ENCODE data around the gene LINGO3.

The LINGO3 gene

DNA sequence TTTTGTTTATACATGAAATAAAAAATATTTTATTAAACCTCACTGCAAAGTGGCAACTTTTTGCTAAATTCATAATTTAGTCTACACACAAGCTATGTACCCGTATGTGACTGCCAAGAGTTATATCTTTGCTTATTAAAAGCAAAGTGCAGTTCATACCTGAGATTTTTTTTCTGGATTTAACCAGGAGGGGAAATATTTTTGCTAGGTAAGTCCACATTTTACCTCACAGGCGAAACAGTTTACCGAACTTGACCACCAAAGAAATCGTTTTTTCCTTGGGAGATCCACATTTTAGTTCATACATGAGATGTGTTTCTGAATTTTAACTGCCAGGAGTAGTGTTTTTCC, 39.5 kb downstream of the LINGO3 start:
- TF ChIP-seq, protein P1, sequence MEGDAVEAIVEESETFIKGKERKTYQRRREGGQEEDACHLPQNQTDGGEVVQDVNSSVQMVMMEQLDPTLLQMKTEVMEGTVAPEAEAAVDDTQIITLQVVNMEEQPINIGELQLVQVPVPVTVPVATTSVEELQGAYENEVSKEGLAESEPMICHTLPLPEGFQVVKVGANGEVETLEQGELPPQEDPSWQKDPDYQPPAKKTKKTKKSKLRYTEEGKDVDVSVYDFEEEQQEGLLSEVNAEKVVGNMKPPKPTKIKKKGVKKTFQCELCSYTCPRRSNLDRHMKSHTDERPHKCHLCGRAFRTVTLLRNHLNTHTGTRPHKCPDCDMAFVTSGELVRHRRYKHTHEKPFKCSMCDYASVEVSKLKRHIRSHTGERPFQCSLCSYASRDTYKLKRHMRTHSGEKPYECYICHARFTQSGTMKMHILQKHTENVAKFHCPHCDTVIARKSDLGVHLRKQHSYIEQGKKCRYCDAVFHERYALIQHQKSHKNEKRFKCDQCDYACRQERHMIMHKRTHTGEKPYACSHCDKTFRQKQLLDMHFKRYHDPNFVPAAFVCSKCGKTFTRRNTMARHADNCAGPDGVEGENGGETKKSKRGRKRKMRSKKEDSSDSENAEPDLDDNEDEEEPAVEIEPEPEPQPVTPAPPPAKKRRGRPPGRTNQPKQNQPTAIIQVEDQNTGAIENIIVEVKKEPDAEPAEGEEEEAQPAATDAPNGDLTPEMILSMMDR (IDR thresholded peaks at IDR 0.05; ENCODE audit: borderline replicate concordance, insufficient read depth, low read depth, low read length): no peak
- no peak overlapping the region for H3K4me3 ChIP-seq (ENCODE audit: low read depth, low read length)

- H3K4me3 ChIP-seq (ENCODE audit: low read depth, low read length): peak overlapping the region; percentile 6
- TF ChIP-seq, protein P1 (IDR thresholded peaks at IDR 0.05; ENCODE audit: borderline replicate concordance, insufficient read depth, low read depth, low read length): no peak
These were observed 41.6 kb downstream of the LINGO3 start for GRCh38 chr19:2266183-2266993.

- H3K4me3 ChIP-seq (ENCODE audit: low read depth, low read length): no peak overlapping the region
- TF ChIP-seq, protein P1 (IDR thresholded peaks at IDR 0.05; ENCODE audit: borderline replicate concordance, insufficient read depth, low read depth, low read length): peak; percentile 70
These were observed 46.3 kb downstream of the LINGO3 start for GRCh38 chr19:2261438-2262172.

DNA sequence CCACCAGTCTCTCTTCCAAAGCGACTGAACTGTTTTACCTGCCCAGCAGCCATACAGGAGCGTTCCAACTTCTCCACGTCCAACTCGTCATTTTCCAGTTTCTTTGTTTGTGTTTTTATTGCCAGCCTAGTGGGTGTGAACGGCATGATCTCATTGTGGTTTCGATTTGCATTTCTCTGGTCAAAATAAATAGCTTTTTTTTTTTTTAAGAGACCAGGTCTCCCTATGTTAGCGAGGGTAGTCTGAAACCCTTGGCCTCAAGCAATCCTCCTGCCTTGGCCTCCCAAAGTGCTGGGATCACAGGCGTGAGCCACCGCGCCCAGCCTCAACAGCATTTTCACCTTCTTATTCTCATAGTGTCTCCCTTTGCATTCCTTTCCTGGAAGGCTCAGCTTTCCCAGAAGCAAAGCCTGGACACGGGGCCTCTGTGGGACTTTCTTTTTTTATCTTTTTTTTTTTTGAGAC, 47.6 kb downstream of the LINGO3 start:
- TF ChIP-seq, protein P1 (IDR thresholded peaks at IDR 0.05; ENCODE audit: borderline replicate concordance, insufficient read depth, low read depth, low read length): no peak
- no peak overlapping the region for H3K4me3 ChIP-seq (ENCODE audit: low read depth, low read length)

DNA sequence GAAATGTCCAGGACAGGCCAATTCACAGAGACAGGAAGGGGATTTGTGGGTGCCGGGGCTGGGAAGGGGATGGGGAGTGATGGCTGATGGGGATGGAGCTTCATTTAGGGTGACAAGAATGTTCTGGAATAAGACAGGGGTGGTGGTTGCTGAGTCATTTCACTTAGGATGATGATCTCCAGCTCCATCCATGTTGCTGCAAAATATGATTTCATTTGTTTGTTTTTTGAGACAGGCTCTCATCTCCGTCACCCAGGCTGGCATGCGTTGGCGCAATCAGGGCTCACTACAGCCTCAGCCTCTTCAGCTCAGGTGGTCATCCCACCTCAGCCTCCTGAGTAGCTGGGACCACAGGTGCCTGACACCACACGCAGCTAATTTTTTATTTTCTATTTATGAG, 48.6 kb downstream of the LINGO3 start:
- TF ChIP-seq, protein P1 (IDR thresholded peaks at IDR 0.05; ENCODE audit: borderline replicate concordance, insufficient read depth, low read depth, low read length): no peak
- H3K4me3 ChIP-seq (ENCODE audit: low read depth, low read length): no peak overlapping the region
